Brain microvascular endothelial cell (primary cell): ENCODE data around the gene FUOM.

Experiments used
- DNase-seq: peaks from one replicate; pipeline ENCODE4 v3.0.0-alpha.2; 2020
- H3K27ac ChIP-seq: fragments of 250-450 bp; sonication (Bioruptor Pico); 2 replicates; pipeline ENCODE4 v1.5.1; 2020; ENCODE audit warnings: mild to moderate bottlenecking, moderate library complexity
- H3K27me3 ChIP-seq: fragments of 250-450 bp; sonication (Bioruptor Pico); replicated peaks from 2 replicates; pipeline ENCODE4 v1.5.1; 2020; ENCODE audit warnings: mild to moderate bottlenecking
- H3K36me3 ChIP-seq: fragments of 250-450 bp; sonication (Bioruptor Pico); replicated peaks from 2 replicates; pipeline ENCODE4 v1.5.1; 2020; ENCODE audit warnings: mild to moderate bottlenecking
- H3K4me3 ChIP-seq: 2 replicates; pipeline ENCODE4 v1.5.1; 2011; ENCODE audit warnings: low read depth, mild to moderate bottlenecking, control low read depth, low read length, moderate library complexity
- CTCF ChIP-seq: IDR thresholded peaks from 2 replicates; pipeline ENCODE4 v1.5.1; 2011; ENCODE audit warnings: low read depth, mild to moderate bottlenecking, moderate library complexity, low read length, control low read depth, inconsistent platforms; ENCODE audit errors: missing control alignments
- in situ Hi-C: cut with HindIII; loops from 2 replicates; pipeline ENCODE4 v1.10.0; 2017; ENCODE audit warnings: low sequenced_read_pairs, low pct_ligation_motif_present

The FUOM gene

GRCh38 chr10:133353202-133353959 lies 4.4 kb downstream of the FUOM start:
- in situ Hi-C loops = no loop called here
- Histone ChIP-seq H3K36me3 (no peaks in the 10 kb centered on the region), H3K4me3 (no peak overlapping the region), H3K27ac (no peak overlapping the region), H3K27me3 (no peaks in the 10 kb centered on the region)
- peak; percentile 10 for TF ChIP-seq CTCF
- DNase-seq = no peak

GRCh38 chr10:133351408-133352318 lies 6.2 kb downstream of the FUOM start:
- DNase-seq = no peak
- no peak overlapping the region for H3K4me3 ChIP-seq
- H3K36me3 ChIP-seq = no peaks in the 10 kb centered on the region
- H3K27ac ChIP-seq = no peak overlapping the region
- TF ChIP-seq CTCF = peak; percentile 11
- H3K27me3 ChIP-seq = no peaks in the 10 kb centered on the region
- in situ Hi-C loops = no loop called here

- H3K36me3 ChIP-seq = no peaks in the 10 kb centered on the region
- H3K27me3 ChIP-seq = no peaks in the 10 kb centered on the region
- TF ChIP-seq CTCF = no peak
- in situ Hi-C loops = no loop called here
- H3K27ac ChIP-seq = no peak overlapping the region
- DNase-seq = no peak
- H3K4me3 ChIP-seq = no peak overlapping the region
Observed at GRCh38 chr10:133350950-133351329, 6.9 kb downstream of the FUOM start.

- no peak for DNase-seq
- Histone ChIP-seq H3K4me3 (no peak overlapping the region), H3K36me3 (no peaks in the 10 kb centered on the region), H3K27ac (no peak overlapping the region), H3K27me3 (no peaks in the 10 kb centered on the region)
- in situ Hi-C loops = no loop called here
- no peak for TF ChIP-seq CTCF
Observed at GRCh38 chr10:133350283-133350949, 7.4 kb downstream of the FUOM start.

- H3K36me3 ChIP-seq = no peaks in the 10 kb centered on the region
- no peaks in the 10 kb centered on the region for H3K27me3 ChIP-seq
- DNase-seq = no peak
- TF ChIP-seq CTCF = no peak
- no peak overlapping the region for H3K27ac ChIP-seq
- in situ Hi-C loops = no loop called here
- H3K4me3 ChIP-seq = no peak overlapping the region
Observed at GRCh38 chr10:133349577-133350011, 8.2 kb downstream of the FUOM start.
